22Rv1 (cell line): ENCODE data around the gene CALML3.

Experiments used
- H3K27ac ChIP-seq: fragments of 450-650 bp; 2 replicates; pipeline ENCODE4 v1.5.1; 2017
- CTCF ChIP-seq: fragments of 450-650 bp; IDR thresholded peaks from 2 replicates; pipeline ENCODE4 v1.5.1; 2017; ENCODE audit warnings: mild to moderate bottlenecking
- ZFX ChIP-seq: fragments of 450-650 bp; IDR thresholded peaks from 2 replicates; pipeline ENCODE4 v1.6.1; 2017; ENCODE audit warnings: antibody characterized with exemption, borderline replicate concordance

The CALML3 gene

GRCh38 chr10:5511231-5511884 is 13.4 kb upstream of the CALML3 start:
- H3K27ac ChIP-seq = no peak overlapping the region; the same call in 1 of the 2 replicates
- no peak for TF ChIP-seq ZFX
- no peak for TF ChIP-seq CTCF

DNA sequence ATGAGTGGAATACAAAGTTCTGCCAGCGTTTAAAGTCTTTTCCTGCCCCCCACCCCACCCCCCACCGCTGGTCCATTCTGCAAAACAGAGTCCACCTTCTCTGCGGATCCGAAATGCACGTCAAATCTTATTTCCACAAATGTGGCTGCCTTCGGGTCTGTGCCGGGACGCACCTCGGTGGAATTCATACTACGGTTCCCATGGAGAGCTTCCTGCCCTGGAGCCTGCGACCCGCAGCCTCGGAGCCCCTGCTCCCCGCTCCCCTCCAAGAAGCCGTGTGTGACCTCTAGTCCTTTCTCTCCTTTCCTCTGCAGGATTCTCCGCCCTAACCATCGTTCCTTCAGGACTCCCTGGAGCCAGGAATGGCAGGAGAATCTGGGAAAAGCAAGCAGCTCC is 12.9 kb upstream of the CALML3 start:
- H3K27ac ChIP-seq = no peak overlapping the region
- no peak for TF ChIP-seq ZFX
- no peak for TF ChIP-seq CTCF

- TF ChIP-seq ZFX (no peak), CTCF (no peak)
- H3K27ac ChIP-seq = no peak overlapping the region
Measured at GRCh38 chr10:5512331-5512730, 12.4 kb upstream of the CALML3 start.

DNA sequence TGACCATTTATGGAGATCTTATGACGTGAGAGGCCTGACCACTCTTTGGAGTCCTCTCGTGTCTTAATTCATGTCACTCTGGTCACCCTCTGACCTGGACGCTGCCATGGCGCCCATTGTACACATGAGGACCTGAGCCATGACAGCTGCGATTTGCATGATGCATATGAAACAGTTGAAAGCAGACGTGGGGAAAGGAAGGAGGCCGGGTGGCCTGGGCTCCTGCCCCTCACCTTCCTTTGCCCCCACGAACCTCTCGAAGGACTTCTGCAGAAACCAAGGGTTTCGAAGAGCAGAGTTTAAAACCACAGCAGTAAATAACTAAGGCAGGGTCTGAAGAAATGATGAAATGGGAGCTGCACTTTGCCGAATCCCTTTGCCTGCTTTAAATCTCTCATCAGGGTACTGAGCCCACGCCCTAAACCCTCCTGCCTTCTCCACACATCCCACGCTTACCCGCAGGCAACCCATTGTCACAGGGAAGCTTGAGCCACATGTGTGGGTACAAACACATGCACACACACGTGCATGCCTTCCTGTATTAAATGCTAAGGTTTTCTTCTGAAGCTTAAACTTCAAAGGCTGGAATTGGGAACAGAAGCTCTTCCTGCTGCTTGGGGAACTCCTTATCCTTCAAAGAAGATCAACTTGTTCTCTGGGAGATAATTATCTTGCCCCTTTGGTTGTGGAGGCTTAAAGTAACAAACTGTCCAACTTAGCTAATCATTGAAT is 11.7 kb upstream of the CALML3 start:
- TF ChIP-seq CTCF = no peak
- TF ChIP-seq ZFX = no peak
- H3K27ac ChIP-seq = no peak overlapping the region

- TF ChIP-seq CTCF (no peak), ZFX (no peak)
- H3K27ac ChIP-seq = no peak overlapping the region
Measured at GRCh38 chr10:5514226-5514850, 10.4 kb upstream of the CALML3 start.

DNA sequence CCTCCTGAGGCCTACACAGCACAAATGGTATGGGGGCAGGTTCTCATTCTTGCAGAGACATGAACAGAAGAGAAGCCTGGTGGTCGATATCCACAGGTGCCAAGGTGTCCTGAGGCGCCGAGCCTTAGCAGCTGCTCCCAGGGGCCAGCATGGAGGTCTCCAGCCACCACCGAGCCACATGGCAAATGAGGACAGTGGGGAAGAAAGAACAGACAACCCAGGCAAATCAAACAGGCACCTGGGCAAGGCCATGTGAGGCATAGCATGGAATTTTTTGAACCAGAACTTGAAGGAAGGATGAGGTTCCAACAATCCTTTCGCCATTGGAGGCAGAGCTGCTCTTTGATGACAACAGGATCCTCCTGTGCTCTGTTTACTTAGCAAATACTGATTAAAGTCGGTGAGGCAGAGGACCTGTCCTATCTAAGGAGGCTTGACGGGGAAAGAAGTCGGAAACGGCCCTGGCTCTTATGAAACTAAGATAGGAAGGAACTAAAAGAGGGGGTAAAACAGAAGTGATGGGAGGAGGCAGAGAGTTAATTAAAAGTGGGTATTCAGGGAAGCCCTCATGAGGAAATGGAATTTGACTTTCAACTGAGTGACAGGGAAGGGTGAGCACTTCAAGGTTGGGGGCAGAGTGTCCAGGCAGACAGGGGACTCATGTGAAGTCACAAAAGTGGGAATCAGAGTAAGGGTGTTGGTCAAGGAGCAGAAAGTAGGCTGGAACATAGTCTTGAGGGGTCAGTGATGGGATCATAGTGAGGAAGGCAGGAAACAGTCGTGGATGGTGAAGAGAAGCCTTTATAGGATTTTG is 8.6 kb upstream of the CALML3 start:
- peak overlapping the region; percentile 14; the same call in 1 of the 2 replicates for H3K27ac ChIP-seq
- TF ChIP-seq CTCF = no peak
- TF ChIP-seq ZFX = no peak
